Measurements from ENCODE around the gene CPLX3. TPM values are rescaled to one million over a fixed set of nuclear protein-coding genes. Genes with fewer than 3 reads are reported as not detected.

CPLX3 gene
- total and polyA plus RNA-seq, 8 donors: 0.09 TPM; not detected in 7

GRCh38 chr15:74831813-74832495, 5.5 kb downstream of the CPLX3 start:
- 64 to 75% methylated on average over 14 to 15 of the region's 15 CpGs for WGBS, 2 donors
- no peaks in the 10 kb centered on the region for H3K9me3 ChIP-seq
- intact Hi-C loops (cut with DNase I): no loop called here
- no peak overlapping the region for H3K27ac ChIP-seq
- no peaks in the 10 kb centered on the region for H3K36me3 ChIP-seq
- ATAC-seq (no peak), DNase-seq (peak in 1 of 6 donors; percentile 58), FAIRE-seq (no peak)
- H3K27me3 ChIP-seq: no peaks in the 10 kb centered on the region
- TF ChIP-seq, protein P1, sequence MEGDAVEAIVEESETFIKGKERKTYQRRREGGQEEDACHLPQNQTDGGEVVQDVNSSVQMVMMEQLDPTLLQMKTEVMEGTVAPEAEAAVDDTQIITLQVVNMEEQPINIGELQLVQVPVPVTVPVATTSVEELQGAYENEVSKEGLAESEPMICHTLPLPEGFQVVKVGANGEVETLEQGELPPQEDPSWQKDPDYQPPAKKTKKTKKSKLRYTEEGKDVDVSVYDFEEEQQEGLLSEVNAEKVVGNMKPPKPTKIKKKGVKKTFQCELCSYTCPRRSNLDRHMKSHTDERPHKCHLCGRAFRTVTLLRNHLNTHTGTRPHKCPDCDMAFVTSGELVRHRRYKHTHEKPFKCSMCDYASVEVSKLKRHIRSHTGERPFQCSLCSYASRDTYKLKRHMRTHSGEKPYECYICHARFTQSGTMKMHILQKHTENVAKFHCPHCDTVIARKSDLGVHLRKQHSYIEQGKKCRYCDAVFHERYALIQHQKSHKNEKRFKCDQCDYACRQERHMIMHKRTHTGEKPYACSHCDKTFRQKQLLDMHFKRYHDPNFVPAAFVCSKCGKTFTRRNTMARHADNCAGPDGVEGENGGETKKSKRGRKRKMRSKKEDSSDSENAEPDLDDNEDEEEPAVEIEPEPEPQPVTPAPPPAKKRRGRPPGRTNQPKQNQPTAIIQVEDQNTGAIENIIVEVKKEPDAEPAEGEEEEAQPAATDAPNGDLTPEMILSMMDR (IDR thresholded peaks at IDR 0.05): no peak
- H3K4me1 ChIP-seq: no peaks in the 10 kb centered on the region
- H3K4me3 ChIP-seq: no peak overlapping the region

DNA sequence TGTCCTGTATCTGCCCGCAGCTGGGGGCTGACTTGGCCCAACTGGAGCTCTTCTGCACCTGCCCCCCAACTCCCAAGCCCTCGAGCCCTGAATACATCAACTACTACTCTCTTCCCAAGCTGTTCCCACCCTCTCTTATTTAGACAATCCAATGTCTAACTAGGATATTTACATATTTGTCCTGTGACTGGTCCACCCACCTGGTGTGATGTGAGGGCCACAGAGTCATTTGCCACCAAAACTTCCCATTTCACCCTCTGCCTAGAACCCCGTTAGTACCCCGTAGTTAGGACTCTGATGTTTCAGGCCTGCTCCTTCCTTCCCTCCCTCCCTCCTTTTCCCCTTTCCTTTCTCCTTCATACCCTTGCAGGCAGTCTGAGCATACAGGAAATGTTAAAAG, 6.4 kb downstream of the CPLX3 start:
- no peaks in the 10 kb centered on the region for H3K36me3 ChIP-seq
- ATAC-seq (no peak), FAIRE-seq (no peak), DNase-seq (no peak)
- no peaks in the 10 kb centered on the region for H3K4me1 ChIP-seq
- TF ChIP-seq, protein P1 (IDR thresholded peaks at IDR 0.05): no peak
- H3K4me3 ChIP-seq: no peak overlapping the region
- 70 to 77% methylated on average over 4 of the region's 4 CpGs for WGBS, 2 donors
- intact Hi-C loops (cut with DNase I): no loop called here
- H3K27me3 ChIP-seq: no peaks in the 10 kb centered on the region
- H3K27ac ChIP-seq: no peak overlapping the region
- no peaks in the 10 kb centered on the region for H3K9me3 ChIP-seq

GRCh38 chr15:74833376-74834107, 7.1 kb downstream of the CPLX3 start:
- FAIRE-seq (no peak), ATAC-seq (no peak), DNase-seq (no peak)
- H3K9me3 ChIP-seq: no peaks in the 10 kb centered on the region
- no peaks in the 10 kb centered on the region for H3K27me3 ChIP-seq
- no peaks in the 10 kb centered on the region for H3K36me3 ChIP-seq
- H3K4me3 ChIP-seq: no peak overlapping the region
- H3K27ac ChIP-seq: no peak overlapping the region
- intact Hi-C loops (cut with DNase I): no loop called here
- no peaks in the 10 kb centered on the region for H3K4me1 ChIP-seq
- 68 to 80% methylated on average over 12 of the region's 12 CpGs for WGBS, 2 donors
- TF ChIP-seq, protein P1 (IDR thresholded peaks at IDR 0.05): no peak

DNA sequence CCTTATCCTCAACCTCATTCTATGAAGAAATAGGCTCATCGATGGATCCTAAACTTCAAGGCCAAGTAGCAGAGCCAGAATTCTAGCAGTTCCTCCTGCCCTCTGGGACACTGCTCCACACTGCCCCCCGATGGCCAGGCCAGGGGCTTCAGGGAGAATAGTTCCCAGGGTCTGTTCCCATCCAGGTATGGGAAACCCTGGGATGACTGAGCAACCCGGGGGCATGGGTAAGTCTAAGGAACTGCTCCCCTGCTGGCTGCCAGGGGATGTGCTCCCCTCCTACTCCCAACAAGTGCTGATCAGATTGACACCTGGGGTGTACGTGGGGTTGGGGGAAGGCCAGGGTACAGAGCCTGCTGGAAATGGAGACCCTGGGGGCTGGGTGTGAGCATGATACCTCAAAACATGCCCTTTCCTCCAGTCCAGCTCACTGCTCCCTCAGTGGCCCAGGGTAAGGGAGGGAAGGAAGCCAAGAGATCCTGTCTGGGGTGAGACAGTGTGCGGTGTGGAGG, 8.9 kb downstream of the CPLX3 start:
- Histone ChIP-seq H3K27me3 (no peaks in the 10 kb centered on the region), H3K36me3 (no peaks in the 10 kb centered on the region), H3K4me1 (no peaks in the 10 kb centered on the region), H3K27ac (no peak overlapping the region), H3K4me3 (no peak overlapping the region), H3K9me3 (no peaks in the 10 kb centered on the region)
- TF ChIP-seq, protein P1 (IDR thresholded peaks at IDR 0.05): peak; percentile 55 to 74 (median 60)
- intact Hi-C loops (cut with DNase I): loop anchor here in 1 of 3 donors (5.0 kb wide), 1 partner anchor 53 kb away; the partner anchor contains the start of gene CSK
- WGBS, 2 donors: 35 to 36% methylated on average over 5 of the region's 5 CpGs
- FAIRE-seq (no peak), DNase-seq (peak in 5 of 6 donors; percentile 39 to 86 (median 69)), ATAC-seq (peak; percentile 61 to 93 (median 81))

All from pancreas (tissue), 10 donors.